Measurements from ENCODE around the gene EVI5L.

The EVI5L gene

GRCh38 chr19:7861619-7862412 lies 31.8 kb downstream of the EVI5L start:
- CTCF ChIA-PET, result interaction anchor here (0.6 to 1.1 kb wide), 3 partner anchors 9 to 140 kb away, joined by 3 to 4 read pairs (median 4); no protein-coding TSS in a partner anchor
- no peak for DNase-seq (ENCODE audit: low spot score)
- TF ChIP-seq, protein P1, sequence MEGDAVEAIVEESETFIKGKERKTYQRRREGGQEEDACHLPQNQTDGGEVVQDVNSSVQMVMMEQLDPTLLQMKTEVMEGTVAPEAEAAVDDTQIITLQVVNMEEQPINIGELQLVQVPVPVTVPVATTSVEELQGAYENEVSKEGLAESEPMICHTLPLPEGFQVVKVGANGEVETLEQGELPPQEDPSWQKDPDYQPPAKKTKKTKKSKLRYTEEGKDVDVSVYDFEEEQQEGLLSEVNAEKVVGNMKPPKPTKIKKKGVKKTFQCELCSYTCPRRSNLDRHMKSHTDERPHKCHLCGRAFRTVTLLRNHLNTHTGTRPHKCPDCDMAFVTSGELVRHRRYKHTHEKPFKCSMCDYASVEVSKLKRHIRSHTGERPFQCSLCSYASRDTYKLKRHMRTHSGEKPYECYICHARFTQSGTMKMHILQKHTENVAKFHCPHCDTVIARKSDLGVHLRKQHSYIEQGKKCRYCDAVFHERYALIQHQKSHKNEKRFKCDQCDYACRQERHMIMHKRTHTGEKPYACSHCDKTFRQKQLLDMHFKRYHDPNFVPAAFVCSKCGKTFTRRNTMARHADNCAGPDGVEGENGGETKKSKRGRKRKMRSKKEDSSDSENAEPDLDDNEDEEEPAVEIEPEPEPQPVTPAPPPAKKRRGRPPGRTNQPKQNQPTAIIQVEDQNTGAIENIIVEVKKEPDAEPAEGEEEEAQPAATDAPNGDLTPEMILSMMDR (conservative IDR thresholded peaks at IDR 0.05; ENCODE audit: low read depth), result no peak
- POLR2A ChIA-PET (ENCODE audit: low non-redundant PET), result no interaction called here
- H3K27ac ChIP-seq, result no peak overlapping the region

DNA sequence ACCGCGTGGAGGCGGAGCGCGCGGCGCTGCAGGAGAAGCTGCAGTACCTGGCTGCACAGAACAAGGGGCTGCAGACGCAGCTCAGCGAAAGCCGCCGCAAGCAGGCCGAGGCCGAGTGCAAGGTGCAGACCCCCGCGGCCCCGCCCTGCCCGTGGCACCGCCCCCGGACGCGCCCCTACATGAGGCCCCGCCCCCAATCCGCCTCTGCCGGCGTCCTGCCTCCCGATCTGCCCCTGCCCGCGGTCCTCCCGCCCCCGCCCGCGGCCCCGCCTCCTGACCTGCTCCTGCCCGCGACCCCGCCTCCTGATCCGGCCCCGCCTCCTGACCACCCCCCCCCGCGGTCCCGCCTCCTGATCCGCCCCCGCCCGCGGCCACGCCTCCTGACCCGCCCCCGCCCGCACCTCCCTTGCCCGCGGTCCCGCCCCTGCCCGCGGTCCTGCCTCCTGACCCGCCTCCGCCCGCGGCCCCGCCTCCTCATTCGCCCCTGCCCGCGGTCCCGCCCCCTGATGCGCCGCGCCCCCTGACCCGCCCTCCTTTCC lies 32.5 kb downstream of the EVI5L start:
- CTCF ChIA-PET, result interaction anchor here (0.8 kb wide), 1 partner anchor 8 kb away, joined by 3 read pairs; no protein-coding TSS in a partner anchor
- no peak overlapping the region for H3K27ac ChIP-seq
- POLR2A ChIA-PET (ENCODE audit: low non-redundant PET), result no interaction called here
- TF ChIP-seq, protein P1 (conservative IDR thresholded peaks at IDR 0.05; ENCODE audit: low read depth), result no peak
- peak; percentile 80 for DNase-seq (ENCODE audit: low spot score)

- no peak overlapping the region for H3K27ac ChIP-seq
- ChIA-PET POLR2A (ENCODE audit: low non-redundant PET) (no interaction called here), CTCF (interaction anchor here (0.8 kb wide), 1 partner anchor 9 kb away, joined by 3 read pairs; no protein-coding TSS in a partner anchor)
- TF ChIP-seq, protein P1 (conservative IDR thresholded peaks at IDR 0.05; ENCODE audit: low read depth), result no peak
- DNase-seq (ENCODE audit: low spot score), result no peak
Observed at GRCh38 chr19:7863157-7863970, 33.3 kb downstream of the EVI5L start.

- TF ChIP-seq, protein P1 (conservative IDR thresholded peaks at IDR 0.05; ENCODE audit: low read depth), result no peak
- no peak overlapping the region for H3K27ac ChIP-seq
- ChIA-PET POLR2A (ENCODE audit: low non-redundant PET) (no interaction called here), CTCF (no interaction called here)
- no peak for DNase-seq (ENCODE audit: low spot score)
Observed at GRCh38 chr19:7863971-7864689, 34.1 kb downstream of the EVI5L start.

DNA sequence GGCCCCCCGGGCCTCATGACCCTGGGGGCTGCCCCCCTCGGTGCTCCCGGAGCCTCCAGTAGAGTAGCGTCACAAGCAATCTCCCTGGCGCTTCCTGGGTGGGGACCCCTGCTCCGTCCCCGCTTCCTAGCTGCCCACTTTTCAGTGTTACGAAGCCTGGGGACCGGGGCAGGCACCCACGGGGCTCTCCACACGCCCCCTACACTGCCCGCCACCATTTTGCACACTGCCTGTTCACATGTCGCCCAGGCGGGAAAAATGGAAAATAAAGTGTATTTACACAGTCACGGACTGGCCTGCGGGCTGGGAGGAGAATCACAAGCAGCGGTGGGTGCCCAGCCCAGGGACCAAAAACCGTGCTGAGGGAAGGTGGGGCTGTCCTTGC lies 34.7 kb downstream of the EVI5L start:
- CTCF ChIA-PET, result no interaction called here
- POLR2A ChIA-PET (ENCODE audit: low non-redundant PET), result no interaction called here
- TF ChIP-seq, protein P1 (conservative IDR thresholded peaks at IDR 0.05; ENCODE audit: low read depth), result no peak
- no peak for DNase-seq (ENCODE audit: low spot score)
- H3K27ac ChIP-seq, result no peak overlapping the region

Measured in RWPE1 (cell line).